H1 (cell line): Measurements from ENCODE around the gene RO60.

ENCODE experiments used
- BRCA1 ChIP-seq: IDR thresholded peaks from 2 replicates; pipeline ENCODE4 v1.6.1; 2012; ENCODE audit warnings: low read depth, low read length, improper control_type of control experiment
- CHD1 ChIP-seq: IDR thresholded peaks from 2 replicates; pipeline ENCODE4 v1.6.1; 2012; ENCODE audit warnings: low read depth, low read length, improper control_type of control experiment
- EP300 ChIP-seq, 2 experiments: IDR thresholded peaks; 1 replicate in 1 of 2; 2 replicates in 1 of 2; pipeline ENCODE4 v1.6.1; 2011 to 2012; ENCODE audit warnings: low read depth in 2 of 2, low read length in 2 of 2, mild to moderate bottlenecking in 2 of 2, borderline replicate concordance in 1 of 2, inconsistent platforms in 1 of 2, moderate library complexity in 1 of 2
- EZH2 ChIP-seq: fragments of 200-600 bp; sonication (generic); IDR thresholded peaks from 2 replicates; pipeline ENCODE4 v1.7.1; 2012; ENCODE audit warnings: low read depth, mild to moderate bottlenecking, moderate library complexity, low read length, inconsistent platforms; ENCODE audit not compliant: severe bottlenecking
- HDAC6 ChIP-seq: IDR thresholded peaks from one replicate; pipeline ENCODE4 v1.7.1; 2012; ENCODE audit warnings: low read depth, mild to moderate bottlenecking, inconsistent platforms, low read length, moderate library complexity
- KDM5A ChIP-seq: fragments of 200-600 bp; IDR thresholded peaks from 2 replicates; pipeline ENCODE4 v1.7.1; 2012; ENCODE audit warnings: mild to moderate bottlenecking, low read length, inconsistent platforms, mixed read lengths
- NANOG ChIP-seq: IDR thresholded peaks from 2 replicates; pipeline ENCODE4 v1.6.1; 2011; ENCODE audit warnings: low read length, low read depth, mild to moderate bottlenecking, inconsistent platforms; ENCODE audit not compliant: insufficient read depth, poor library complexity, severe bottlenecking
- POLR2A ChIP-seq, 2 experiments: IDR thresholded peaks; 1 replicate in 1 of 2; 2 replicates in 1 of 2; pipeline ENCODE4 v1.6.1; 2011; ENCODE audit warnings: low read depth in 2 of 2, low read length in 2 of 2, mild to moderate bottlenecking in 2 of 2; ENCODE audit errors: control extremely low read depth in 1 of 2
- RAD21 ChIP-seq, 2 experiments: IDR thresholded peaks in 1 of 2; conservative IDR thresholded peaks in 1 of 2; 2 replicates each; pipeline ENCODE4 v1.6.1; 2011; ENCODE audit warnings: low read depth in 2 of 2, low read length in 2 of 2, improper control_type of control experiment in 1 of 2, inconsistent platforms in 1 of 2, mild to moderate bottlenecking in 1 of 2, moderate library complexity in 1 of 2
- TBP ChIP-seq: IDR thresholded peaks from 2 replicates; pipeline ENCODE4 v1.6.1; 2011; ENCODE audit warnings: low read depth, low read length, improper control_type of control experiment
- TF ChIP-seq, protein P1 (sequence below), 3 experiments: IDR thresholded peaks; 1 replicate in 2 of 3; 2 replicates in 1 of 3; pipeline versions ENCODE4 v1.5.1 to v1.6.1; 2011; ENCODE audit warnings: low read length in 3 of 3, mild to moderate bottlenecking in 3 of 3, inconsistent platforms in 2 of 3, low read depth in 1 of 3, moderate library complexity in 1 of 3; ENCODE audit not compliant: insufficient read depth in 1 of 3; ENCODE audit errors: control extremely low read depth in 1 of 3
- TF ChIP-seq, protein P2 (sequence below): IDR thresholded peaks from 2 replicates; pipeline ENCODE4 v1.6.1; 2011; ENCODE audit warnings: low read length, improper control_type of control experiment

DNA sequence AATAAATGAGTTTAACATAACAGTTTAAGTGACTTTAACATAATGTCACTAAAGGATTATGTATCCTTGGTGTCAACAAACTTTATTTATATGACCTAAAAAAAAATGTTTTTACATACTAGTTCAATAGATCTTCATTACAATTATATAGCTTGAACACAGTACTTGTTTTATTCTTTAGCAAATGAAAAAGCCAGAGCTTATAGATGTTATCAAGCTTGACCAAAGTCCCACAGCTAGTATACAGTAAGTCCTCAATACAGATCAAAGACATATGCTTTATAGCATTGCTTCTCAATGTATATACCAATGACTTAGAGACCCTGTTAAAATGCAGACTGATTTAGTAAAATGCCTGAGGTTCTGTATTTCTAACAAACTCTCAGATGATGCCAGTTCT lies 42.6 kb upstream of the RO60 start:
- TF ChIP-seq EZH2 (no peak), EP300 (IDR thresholded peaks at IDR 0.05; ENCODE audit: borderline replicate concordance in 1 of 2, low read depth in 2 of 2, low read length in 2 of 2) (no peak), POLR2A (IDR thresholded peaks at IDR 0.05; ENCODE audit: control extremely low read depth in 1 of 2, low read depth in 2 of 2, low read length in 2 of 2) (no peak), CHD1 (no peak), TBP (no peak), RAD21 (IDR thresholded peaks at IDR 0.05 in 1 of 2, conservative IDR thresholded peaks at IDR 0.05 in 1 of 2; ENCODE audit: low read depth in 2 of 2, low read length in 2 of 2) (no peak), NANOG (no peak), HDAC6 (no peak), KDM5A (no peak), BRCA1 (no peak)
- TF ChIP-seq, protein P1, sequence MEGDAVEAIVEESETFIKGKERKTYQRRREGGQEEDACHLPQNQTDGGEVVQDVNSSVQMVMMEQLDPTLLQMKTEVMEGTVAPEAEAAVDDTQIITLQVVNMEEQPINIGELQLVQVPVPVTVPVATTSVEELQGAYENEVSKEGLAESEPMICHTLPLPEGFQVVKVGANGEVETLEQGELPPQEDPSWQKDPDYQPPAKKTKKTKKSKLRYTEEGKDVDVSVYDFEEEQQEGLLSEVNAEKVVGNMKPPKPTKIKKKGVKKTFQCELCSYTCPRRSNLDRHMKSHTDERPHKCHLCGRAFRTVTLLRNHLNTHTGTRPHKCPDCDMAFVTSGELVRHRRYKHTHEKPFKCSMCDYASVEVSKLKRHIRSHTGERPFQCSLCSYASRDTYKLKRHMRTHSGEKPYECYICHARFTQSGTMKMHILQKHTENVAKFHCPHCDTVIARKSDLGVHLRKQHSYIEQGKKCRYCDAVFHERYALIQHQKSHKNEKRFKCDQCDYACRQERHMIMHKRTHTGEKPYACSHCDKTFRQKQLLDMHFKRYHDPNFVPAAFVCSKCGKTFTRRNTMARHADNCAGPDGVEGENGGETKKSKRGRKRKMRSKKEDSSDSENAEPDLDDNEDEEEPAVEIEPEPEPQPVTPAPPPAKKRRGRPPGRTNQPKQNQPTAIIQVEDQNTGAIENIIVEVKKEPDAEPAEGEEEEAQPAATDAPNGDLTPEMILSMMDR (IDR thresholded peaks at IDR 0.05; ENCODE audit: control extremely low read depth in 1 of 3, insufficient read depth in 1 of 3, low read depth in 1 of 3, low read length in 3 of 3) = no peak
- TF ChIP-seq, protein P2, sequence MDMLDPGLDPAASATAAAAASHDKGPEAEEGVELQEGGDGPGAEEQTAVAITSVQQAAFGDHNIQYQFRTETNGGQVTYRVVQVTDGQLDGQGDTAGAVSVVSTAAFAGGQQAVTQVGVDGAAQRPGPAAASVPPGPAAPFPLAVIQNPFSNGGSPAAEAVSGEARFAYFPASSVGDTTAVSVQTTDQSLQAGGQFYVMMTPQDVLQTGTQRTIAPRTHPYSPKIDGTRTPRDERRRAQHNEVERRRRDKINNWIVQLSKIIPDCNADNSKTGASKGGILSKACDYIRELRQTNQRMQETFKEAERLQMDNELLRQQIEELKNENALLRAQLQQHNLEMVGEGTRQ = no peak
